HepG2 (cell line): ENCODE results near the gene P3H4. TPM values are rescaled to one million over a fixed set of nuclear protein-coding genes. Genes with fewer than 3 reads are reported as not detected.

Source experiments
- ASH2L ChIP-seq: fragments of 300-600, 200-600 bp; sonication (generic); IDR thresholded peaks from 2 replicates; pipeline ENCODE4 v1.7.0; 2017; ENCODE audit warnings: low read depth, mild to moderate bottlenecking, moderate library complexity, mixed read lengths, low read length; ENCODE audit not compliant: insufficient read length
- DNMT1 ChIP-seq: sonication (generic); formaldehyde crosslinking; IDR thresholded peaks from 2 replicates; pipeline ENCODE4 v1.5.1; 2020; ENCODE audit warnings: mild to moderate bottlenecking, missing genetic modification reagents
- ELF3 ChIP-seq: IDR thresholded peaks from 2 replicates; pipeline ENCODE4 v1.6.1; 2016; ENCODE audit warnings: missing genetic modification reagents, missing compliant biosample characterization
- FOXA1 ChIP-seq, 2 experiments: fragments of 450-650 bp in 1 of 2; sonication (generic) in 1 of 2; formaldehyde crosslinking in 1 of 2; IDR thresholded peaks; 2 replicates each; pipeline versions ENCODE4 v1.4.0 to v1.6.1; 2016 to 2020; ENCODE audit warnings: missing genetic modification reagents in 1 of 2
- MEIS2 ChIP-seq: sonication (generic); formaldehyde crosslinking; IDR thresholded peaks from 2 replicates; pipeline ENCODE4 v1.9.0; 2021; ENCODE audit warnings: mild to moderate bottlenecking, missing genetic modification reagents
- MYC ChIP-seq: sonication (generic); formaldehyde crosslinking; IDR thresholded peaks from 2 replicates; pipeline ENCODE4 v1.9.0; 2021; ENCODE audit warnings: missing genetic modification reagents, borderline replicate concordance
- PITX1 ChIP-seq: sonication (generic); formaldehyde crosslinking; IDR thresholded peaks from 2 replicates; pipeline ENCODE4 v1.5.1; 2020; ENCODE audit warnings: mild to moderate bottlenecking, missing genetic modification reagents
- POLR2AphosphoS2 ChIP-seq: IDR thresholded peaks from 2 replicates; pipeline ENCODE4 v1.6.1; 2011; ENCODE audit warnings: low read depth, low read length, improper control_type of control experiment
- PTBP1 ChIP-seq: fragments of 200-400 bp; formaldehyde crosslinking; IDR thresholded peaks from 2 replicates; pipeline ENCODE4 v1.6.1; 2018; ENCODE audit warnings: low read length, low read depth; ENCODE audit not compliant: poor library complexity, severe bottlenecking
- RORA ChIP-seq: sonication (generic); formaldehyde crosslinking; IDR thresholded peaks from 2 replicates; pipeline ENCODE4 v1.5.0; 2020; ENCODE audit warnings: mild to moderate bottlenecking, missing genetic modification reagents, moderate library complexity
- SP140L ChIP-seq: sonication (generic); formaldehyde crosslinking; IDR thresholded peaks from 2 replicates; pipeline ENCODE4 v1.4.0; 2020; ENCODE audit warnings: missing genetic modification reagents, borderline replicate concordance
- ZMYM3 ChIP-seq: sonication (generic); formaldehyde crosslinking; IDR thresholded peaks from 2 replicates; pipeline ENCODE4 v1.5.1; 2020; ENCODE audit warnings: mild to moderate bottlenecking, missing genetic modification reagents
- ZNF441 ChIP-seq: sonication (generic); formaldehyde crosslinking; IDR thresholded peaks from 2 replicates; pipeline ENCODE4 v1.7.0; 2021; ENCODE audit warnings: missing genetic modification reagents, borderline replicate concordance
- ZNF598 ChIP-seq: sonication (generic); formaldehyde crosslinking; IDR thresholded peaks from 2 replicates; pipeline ENCODE4 v1.5.1; 2020; ENCODE audit warnings: mild to moderate bottlenecking, missing genetic modification reagents, borderline replicate concordance
- ZNF672 ChIP-seq: sonication (generic); formaldehyde crosslinking; IDR thresholded peaks from 2 replicates; pipeline ENCODE4 v1.8.1; 2022; ENCODE audit warnings: missing genetic modification reagents
- ZNF775 ChIP-seq: sonication (generic); formaldehyde crosslinking; IDR thresholded peaks from 2 replicates; pipeline ENCODE4 v1.4.0; 2020; ENCODE audit warnings: missing genetic modification reagents, mild to moderate bottlenecking, moderate library complexity, borderline replicate concordance
- ZSCAN30 ChIP-seq: sonication (generic); formaldehyde crosslinking; IDR thresholded peaks from 2 replicates; pipeline ENCODE4 v1.5.0; 2020; ENCODE audit warnings: mild to moderate bottlenecking, missing genetic modification reagents
- polyA plus RNA-seq, 8 experiments: library from polyadenylated mRNA; depleted of rRNA in 3 of 8; stranded (reverse) in 7 of 8; unstranded in 1 of 8; fragments of >200 nt; fragmentation: Illumina TruSeq in 4 of 8; extraction: Trizol in 4 of 8; gene quantifications; 2 replicates each; pipeline versions ENCODE4 v1.2.1 to v1.2.3, GENCODE V29; 2011 to 2016; ENCODE audit warnings: low read depth in 4 of 8, missing spikeins in 1 of 8, mixed read lengths in 1 of 8; ENCODE audit not compliant: insufficient read depth in 1 of 8
- total RNA-seq, 5 experiments: library from RNA; depleted of rRNA; stranded (reverse); fragments of >200 nt; fragmentation: Illumina TruSeq; extraction: Trizol; gene quantifications; 2 replicates each; pipeline ENCODE4 v1.2.3, GENCODE V29; 2016; ENCODE audit warnings: low read depth in 1 of 5
- TF ChIP-seq, protein P1 (sequence below): IDR thresholded peaks from 2 replicates; pipeline ENCODE4 v1.6.1; 2016; ENCODE audit warnings: low read depth
- TF ChIP-seq, protein P2 (sequence below): sonication (generic); formaldehyde crosslinking; IDR thresholded peaks from 2 replicates; pipeline ENCODE4 v1.5.1; 2020; ENCODE audit warnings: missing genetic modification reagents, mild to moderate bottlenecking, borderline replicate concordance
- TF ChIP-seq, protein P3 (sequence below): sonication (generic); formaldehyde crosslinking; IDR thresholded peaks from 2 replicates; pipeline ENCODE4 v1.4.0; 2020; ENCODE audit warnings: mild to moderate bottlenecking, missing genetic modification reagents

The P3H4 gene
- total and polyA plus RNA-seq, 2 of the 13 experiments (the other 11 are each of a cell fraction or from before 2014, with no cell fraction given): 37.1 to 50.6 TPM

DNA sequence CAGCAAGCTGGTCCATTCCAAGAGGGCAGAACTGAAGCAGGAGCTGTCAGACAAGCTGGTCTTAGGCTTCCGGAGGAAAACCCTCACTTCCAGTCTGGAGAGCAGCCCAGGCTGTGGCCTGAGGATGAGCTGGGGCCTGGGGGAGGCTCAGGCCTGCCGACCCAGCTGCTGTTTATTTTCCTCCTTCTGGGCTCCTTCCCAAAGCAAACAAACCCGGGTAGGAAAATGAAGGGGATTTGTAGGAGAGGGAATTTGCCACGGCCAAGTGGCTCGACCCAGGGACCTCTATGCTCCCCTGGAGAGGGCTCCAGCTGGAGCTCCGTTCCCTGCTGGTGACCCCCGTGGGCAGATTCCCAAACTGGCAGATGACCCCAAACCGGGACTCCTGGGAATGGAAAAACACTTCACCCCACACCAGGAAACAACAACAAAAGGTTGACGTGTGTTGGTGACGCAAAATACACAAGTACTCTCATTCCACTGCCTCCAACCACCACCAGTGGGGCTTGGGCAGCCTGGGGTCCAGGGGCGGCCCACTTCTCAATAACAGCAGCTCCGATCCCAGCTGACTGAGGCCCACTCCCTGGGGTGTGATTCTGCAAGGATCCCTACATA is 34.1 kb downstream of the P3H4 start (continued):
- TF ChIP-seq ZNF598: no peak
- no peak for TF ChIP-seq PTBP1
- TF ChIP-seq, protein P1, sequence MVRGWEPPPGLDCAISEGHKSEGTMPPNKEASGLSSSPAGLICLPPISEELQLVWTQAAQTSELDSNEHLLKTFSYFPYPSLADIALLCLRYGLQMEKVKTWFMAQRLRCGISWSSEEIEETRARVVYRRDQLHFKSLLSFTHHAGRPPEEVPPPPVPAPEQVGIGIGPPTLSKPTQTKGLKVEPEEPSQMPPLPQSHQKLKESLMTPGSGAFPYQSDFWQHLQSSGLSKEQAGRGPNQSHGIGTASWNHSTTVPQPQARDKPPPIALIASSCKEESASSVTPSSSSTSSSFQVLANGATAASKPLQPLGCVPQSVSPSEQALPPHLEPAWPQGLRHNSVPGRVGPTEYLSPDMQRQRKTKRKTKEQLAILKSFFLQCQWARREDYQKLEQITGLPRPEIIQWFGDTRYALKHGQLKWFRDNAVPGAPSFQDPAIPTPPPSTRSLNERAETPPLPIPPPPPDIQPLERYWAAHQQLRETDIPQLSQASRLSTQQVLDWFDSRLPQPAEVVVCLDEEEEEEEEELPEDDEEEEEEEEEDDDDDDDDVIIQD: no peak
- TF ChIP-seq PITX1 (CRISPR knock-in tag): no peak; the same call in 1 of the 2 replicates
- TF ChIP-seq MYC (CRISPR knock-in tag): no peak; the same call in 1 of the 2 replicates
- TF ChIP-seq ZNF672: no peak
- TF ChIP-seq DNMT1 (CRISPR knock-in tag): no peak
- TF ChIP-seq, protein P2, sequence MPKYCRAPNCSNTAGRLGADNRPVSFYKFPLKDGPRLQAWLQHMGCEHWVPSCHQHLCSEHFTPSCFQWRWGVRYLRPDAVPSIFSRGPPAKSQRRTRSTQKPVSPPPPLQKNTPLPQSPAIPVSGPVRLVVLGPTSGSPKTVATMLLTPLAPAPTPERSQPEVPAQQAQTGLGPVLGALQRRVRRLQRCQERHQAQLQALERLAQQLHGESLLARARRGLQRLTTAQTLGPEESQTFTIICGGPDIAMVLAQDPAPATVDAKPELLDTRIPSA (CRISPR knock-in tag): no peak
- TF ChIP-seq ZNF775 (CRISPR knock-in tag): no peak
- TF ChIP-seq, protein P3, sequence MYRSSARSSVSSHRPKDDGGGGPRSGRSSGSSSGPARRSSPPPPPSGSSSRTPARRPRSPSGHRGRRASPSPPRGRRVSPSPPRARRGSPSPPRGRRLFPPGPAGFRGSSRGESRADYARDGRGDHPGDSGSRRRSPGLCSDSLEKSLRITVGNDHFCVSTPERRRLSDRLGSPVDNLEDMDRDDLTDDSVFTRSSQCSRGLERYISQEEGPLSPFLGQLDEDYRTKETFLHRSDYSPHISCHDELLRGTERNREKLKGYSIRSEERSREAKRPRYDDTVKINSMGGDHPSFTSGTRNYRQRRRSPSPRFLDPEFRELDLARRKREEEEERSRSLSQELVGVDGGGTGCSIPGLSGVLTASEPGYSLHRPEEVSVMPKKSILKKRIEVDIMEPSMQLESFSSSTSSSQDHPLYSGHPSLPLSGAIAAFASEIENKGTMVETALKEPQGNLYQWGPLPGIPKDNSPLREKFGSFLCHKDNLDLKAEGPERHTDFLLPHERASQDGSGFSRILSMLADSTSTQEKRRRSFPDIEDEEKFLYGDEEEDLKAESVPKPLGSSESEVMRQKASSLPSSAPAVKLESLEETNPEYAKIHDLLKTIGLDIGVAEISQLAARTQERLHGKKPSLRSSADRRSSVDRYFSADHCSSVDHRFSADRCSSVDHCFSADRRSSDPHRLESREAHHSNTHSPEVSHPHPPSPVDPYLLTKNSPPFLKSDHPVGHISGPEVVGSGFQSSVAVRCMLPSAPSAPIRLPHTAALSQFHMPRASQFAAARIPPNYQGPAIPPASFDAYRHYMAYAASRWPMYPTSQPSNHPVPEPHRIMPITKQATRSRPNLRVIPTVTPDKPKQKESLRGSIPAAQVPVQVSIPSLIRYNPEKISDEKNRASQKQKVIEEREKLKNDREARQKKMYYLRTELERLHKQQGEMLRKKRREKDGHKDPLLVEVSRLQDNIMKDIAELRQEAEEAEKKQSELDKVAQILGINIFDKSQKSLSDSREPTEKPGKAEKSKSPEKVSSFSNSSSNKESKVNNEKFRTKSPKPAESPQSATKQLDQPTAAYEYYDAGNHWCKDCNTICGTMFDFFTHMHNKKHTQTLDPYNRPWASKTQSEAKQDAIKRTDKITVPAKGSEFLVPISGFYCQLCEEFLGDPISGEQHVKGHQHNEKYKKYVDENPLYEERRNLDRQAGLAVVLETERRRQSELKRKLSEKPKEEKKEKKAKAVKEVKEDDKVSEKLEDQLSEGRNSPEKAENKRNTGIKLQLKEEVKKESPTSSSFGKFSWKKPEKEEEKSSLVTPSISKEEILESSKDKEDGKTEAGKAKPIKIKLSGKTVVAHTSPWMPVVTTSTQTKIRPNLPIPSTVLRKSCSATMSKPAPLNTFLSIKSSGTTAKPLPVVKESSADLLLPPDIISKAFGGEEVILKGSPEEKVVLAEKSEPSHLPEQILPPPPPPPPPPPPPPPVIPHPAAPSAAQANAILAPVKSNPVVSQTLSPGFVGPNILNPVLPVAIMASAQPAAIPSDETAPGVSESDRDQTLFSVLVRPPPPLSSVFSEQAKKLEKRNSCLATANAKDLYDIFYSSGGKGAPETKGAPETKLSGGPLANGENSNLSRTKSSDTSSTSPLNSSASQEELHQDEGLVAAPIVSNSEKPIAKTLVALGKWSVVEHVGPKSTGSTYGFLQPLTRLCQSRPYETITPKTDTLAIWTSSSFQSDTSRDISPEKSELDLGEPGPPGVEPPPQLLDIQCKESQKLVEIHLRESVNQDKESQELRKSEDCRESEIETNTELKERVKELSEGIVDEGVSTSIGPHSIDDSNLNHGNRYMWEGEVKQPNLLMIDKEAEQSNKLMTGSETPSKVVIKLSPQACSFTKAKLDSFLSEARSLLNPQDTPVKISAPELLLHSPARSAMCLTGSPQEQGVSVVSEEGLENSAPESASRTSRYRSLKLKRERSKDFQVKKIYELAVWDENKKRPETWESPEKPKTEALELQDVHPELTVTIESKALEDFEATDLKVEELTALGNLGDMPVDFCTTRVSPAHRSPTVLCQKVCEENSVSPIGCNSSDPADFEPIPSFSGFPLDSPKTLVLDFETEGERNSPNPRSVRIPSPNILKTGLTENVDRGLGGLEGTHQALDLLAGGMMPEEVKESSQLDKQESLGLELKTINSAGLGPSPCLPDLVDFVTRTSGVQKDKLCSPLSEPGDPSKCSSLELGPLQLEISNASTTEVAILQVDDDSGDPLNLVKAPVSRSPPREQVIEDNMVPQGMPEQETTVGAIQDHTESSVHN (CRISPR knock-in tag): no peak
- no peak for TF ChIP-seq FOXA1 (IDR thresholded peaks at IDR 0.05)
- TF ChIP-seq FOXA1 (CRISPR knock-in tag; IDR thresholded peaks at IDR 0.05): peak; percentile 85
- no peak for TF ChIP-seq POLR2AphosphoS2
- no peak for TF ChIP-seq RORA
- no peak for TF ChIP-seq ZMYM3 (CRISPR knock-in tag)
- no peak; the same call in 1 of the 2 replicates for TF ChIP-seq ZNF441
- no peak for TF ChIP-seq ASH2L
- no peak for TF ChIP-seq MEIS2 (CRISPR knock-in tag)
- no peak for TF ChIP-seq ZSCAN30 (CRISPR knock-in tag)
- no peak for TF ChIP-seq SP140L (CRISPR knock-in tag)
- peak; percentile 77 for TF ChIP-seq ELF3 (CRISPR knock-in tag)
